HEK293 (cell line): ENCODE data around the gene DENND4B.
A peak's percentile ranks its signal among the peaks of the same experiment; 100 is the strongest.

Experiments
- CTCF ChIA-PET: fragments of 350-600 bp; formaldehyde crosslinking; extraction: SDS; loops from one replicate; lab custom pipeline; 2021; ENCODE audit warnings: antibody characterized with exemption; lab: Yijun Ruan, JAX
- POLR2A ChIA-PET: fragments of 300-600 bp; formaldehyde crosslinking; extraction: SDS; loops from one replicate; lab custom pipeline; 2020; ENCODE audit warnings: antibody characterized with exemption, inconsistent platforms; lab: Yijun Ruan, JAX
- H3K27ac ChIP-seq: fragments of 200-500 bp; sonication (Bioruptor generic); 2 replicates; pipeline ENCODE4 v1.5.1; 2014; ENCODE audit warnings: low read depth, low read length, control low read depth, inconsistent platforms; ENCODE audit errors: extremely low read depth
- H3K36me3 ChIP-seq, 2 experiments: fragments of 200-500 bp in 1 of 2; sonication (Bioruptor generic) in 1 of 2; 1 replicate in 1 of 2; 2 replicates in 1 of 2; pipeline ENCODE4 v1.5.1; 2014 to 2017; ENCODE audit warnings: inconsistent platforms in 2 of 2, low read length in 2 of 2; ENCODE audit not compliant: control insufficient read depth in 2 of 2, insufficient read depth in 1 of 2
- H3K4me1 ChIP-seq: fragments of 200-500 bp; sonication (Bioruptor generic); 2 replicates; pipeline ENCODE4 v1.5.1; 2014; ENCODE audit warnings: mild to moderate bottlenecking, low read length, inconsistent platforms; ENCODE audit not compliant: control insufficient read depth, insufficient read depth
- H3K4me3 ChIP-seq: 2 replicates; pipeline ENCODE4 v1.5.1; 2011; ENCODE audit warnings: low read depth, mild to moderate bottlenecking, control low read depth, low read length, moderate library complexity
- H3K9me3 ChIP-seq: fragments of 200-500 bp; sonication (Bioruptor generic); 2 replicates; pipeline ENCODE4 v1.5.1; 2014; ENCODE audit warnings: low read depth, low read length, inconsistent platforms; ENCODE audit not compliant: control insufficient read depth, insufficient read depth
- GLI4 ChIP-seq: fragments of 450-650 bp; formaldehyde crosslinking; IDR thresholded peaks from 2 replicates; pipeline ENCODE4 v1.5.1; 2016; ENCODE audit warnings: missing biosample characterization, missing genetic modification characterization
- GLIS2 ChIP-seq: fragments of 450-650 bp; formaldehyde crosslinking; IDR thresholded peaks from 2 replicates; pipeline ENCODE4 v1.5.1; 2016; ENCODE audit warnings: missing biosample characterization, missing genetic modification characterization
- KLF10 ChIP-seq: fragments of 450-650 bp; IDR thresholded peaks from 2 replicates; pipeline ENCODE4 v1.5.1; 2018; ENCODE audit warnings: missing biosample characterization, mild to moderate bottlenecking, missing genetic modification characterization
- KLF7 ChIP-seq: fragments of 450-650 bp; formaldehyde crosslinking; IDR thresholded peaks from 2 replicates; pipeline ENCODE4 v1.5.1; 2016; ENCODE audit warnings: missing biosample characterization, missing genetic modification characterization, borderline replicate concordance
- PRDM10 ChIP-seq: fragments of 450-650 bp; formaldehyde crosslinking; IDR thresholded peaks from 2 replicates; pipeline ENCODE4 v1.5.1; 2016; ENCODE audit warnings: missing biosample characterization, missing genetic modification characterization
- REST ChIP-seq: fragments of 450-650 bp; formaldehyde crosslinking; IDR thresholded peaks from 2 replicates; pipeline ENCODE4 v1.5.1; 2016; ENCODE audit warnings: missing biosample characterization, missing genetic modification characterization
- SALL2 ChIP-seq: fragments of 450-650 bp; formaldehyde crosslinking; IDR thresholded peaks from 2 replicates; pipeline ENCODE4 v1.5.0; 2017; ENCODE audit warnings: missing biosample characterization, mild to moderate bottlenecking, missing genetic modification characterization, borderline replicate concordance
- ZNF16 ChIP-seq: fragments of 450-650 bp; formaldehyde crosslinking; IDR thresholded peaks from 2 replicates; pipeline ENCODE4 v1.5.1; 2016; ENCODE audit warnings: low read depth, missing biosample characterization, missing genetic modification characterization
- ZNF211 ChIP-seq: fragments of 450-650 bp; formaldehyde crosslinking; IDR thresholded peaks from 2 replicates; pipeline ENCODE4 v1.5.1; 2016; ENCODE audit warnings: low read depth, missing biosample characterization, missing genetic modification characterization
- ZNF26 ChIP-seq: fragments of 450-650 bp; formaldehyde crosslinking; IDR thresholded peaks from 2 replicates; pipeline ENCODE4 v1.5.1; 2016; ENCODE audit warnings: missing biosample characterization, missing genetic modification characterization
- ZNF394 ChIP-seq: fragments of 450-650 bp; formaldehyde crosslinking; IDR thresholded peaks from 2 replicates; pipeline ENCODE4 v1.5.1; 2016; ENCODE audit warnings: missing biosample characterization, missing genetic modification characterization, mild to moderate bottlenecking, moderate library complexity, borderline replicate concordance
- ZNF423 ChIP-seq: fragments of 450-650 bp; formaldehyde crosslinking; IDR thresholded peaks from 2 replicates; pipeline ENCODE4 v1.5.1; 2016; ENCODE audit warnings: missing biosample characterization, missing genetic modification characterization
- ZNF548 ChIP-seq: fragments of 450-650 bp; formaldehyde crosslinking; IDR thresholded peaks from 2 replicates; pipeline ENCODE4 v1.5.1; 2016; ENCODE audit warnings: missing biosample characterization, missing genetic modification characterization
- ZNF560 ChIP-seq: fragments of 450-650 bp; formaldehyde crosslinking; IDR thresholded peaks from 2 replicates; pipeline ENCODE4 v1.5.1; 2017; ENCODE audit warnings: missing biosample characterization, missing genetic modification characterization, borderline replicate concordance
- ZNF660 ChIP-seq: fragments of 450-650 bp; IDR thresholded peaks from 2 replicates; pipeline ENCODE4 v1.5.1; 2018; ENCODE audit warnings: missing biosample characterization, mild to moderate bottlenecking, missing genetic modification characterization
- TF ChIP-seq, protein P1 (sequence below): fragments of 450-650 bp; formaldehyde crosslinking; IDR thresholded peaks from 2 replicates; pipeline ENCODE4 v1.5.1; 2017; ENCODE audit warnings: missing biosample characterization, missing genetic modification characterization
- TF ChIP-seq, protein P2 (sequence below): fragments of 450-650 bp; formaldehyde crosslinking; IDR thresholded peaks from 2 replicates; pipeline ENCODE4 v1.5.1; 2016; ENCODE audit warnings: missing biosample characterization, missing genetic modification characterization, borderline replicate concordance

The DENND4B gene

GRCh38 chr1:153957744-153958110, 11.2 kb upstream of the DENND4B start (continued):
- TF ChIP-seq KLF10 (no peak), ZNF211 (tag by site-specific recombination) (no peak), PRDM10 (tag by site-specific recombination) (peak; percentile 80; the same call in 1 of the 2 replicates)

GRCh38 chr1:153956997-153957715, 10.6 kb upstream of the DENND4B start:
- peak overlapping the region; percentile 89 for H3K4me3 ChIP-seq
- CTCF ChIA-PET: interaction anchor here (0.6 to 1.7 kb wide), 5 partner anchors 10 to 795 kb away, joined by 3 to 6 read pairs (median 4); partner anchors contain the start of genes DENND4B and RAB13
- TF ChIP-seq ZNF548: no peak
- TF ChIP-seq, protein P1, sequence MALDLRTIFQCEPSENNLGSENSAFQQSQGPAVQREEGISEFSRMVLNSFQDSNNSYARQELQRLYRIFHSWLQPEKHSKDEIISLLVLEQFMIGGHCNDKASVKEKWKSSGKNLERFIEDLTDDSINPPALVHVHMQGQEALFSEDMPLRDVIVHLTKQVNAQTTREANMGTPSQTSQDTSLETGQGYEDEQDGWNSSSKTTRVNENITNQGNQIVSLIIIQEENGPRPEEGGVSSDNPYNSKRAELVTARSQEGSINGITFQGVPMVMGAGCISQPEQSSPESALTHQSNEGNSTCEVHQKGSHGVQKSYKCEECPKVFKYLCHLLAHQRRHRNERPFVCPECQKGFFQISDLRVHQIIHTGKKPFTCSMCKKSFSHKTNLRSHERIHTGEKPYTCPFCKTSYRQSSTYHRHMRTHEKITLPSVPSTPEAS (tag by site-specific recombination): peak; percentile 60
- peak overlapping the region; percentile 90; the same call in 1 of the 2 replicates for H3K27ac ChIP-seq
- H3K36me3 ChIP-seq: peaks cover under 1 to 63% of the 10 kb centered on the region in 2 experiments; a peak in 2 of 3 replicates
- no peaks in the 10 kb centered on the region for H3K9me3 ChIP-seq
- POLR2A ChIA-PET: interaction anchor here (1.3 to 1.8 kb wide), 2 partner anchors 11 kb away, joined by 4 to 7 read pairs; partner anchors contain the start of genes CREB3L4 and DENND4B
- peaks cover 8% of the 10 kb centered on the region; the same call in 1 of the 2 replicates for H3K4me1 ChIP-seq

DNA sequence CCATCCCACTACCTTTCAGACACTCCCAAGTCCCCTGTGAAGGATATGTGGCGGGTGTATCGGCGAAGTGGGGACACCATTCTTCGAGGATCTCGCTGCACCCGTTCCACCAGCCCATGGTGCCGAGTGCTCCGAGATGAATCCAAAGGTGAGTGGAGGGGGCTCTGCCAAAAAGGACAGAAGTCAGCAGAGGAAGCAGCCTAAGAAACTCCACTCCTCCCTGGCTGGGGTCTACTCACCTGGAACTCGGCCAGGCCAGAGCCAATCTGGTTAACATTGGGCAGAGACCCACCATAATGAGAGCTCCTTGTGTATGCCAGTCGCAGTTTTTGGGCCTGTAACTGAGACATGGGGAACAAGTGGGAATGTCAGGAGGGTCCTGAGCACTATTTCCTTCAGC, 8.3 kb upstream of the DENND4B start:
- no peaks in the 10 kb centered on the region for H3K9me3 ChIP-seq
- no peak overlapping the region for H3K27ac ChIP-seq
- CTCF ChIA-PET: interaction anchor here (0.7 kb wide), 1 partner anchor 20 kb away, joined by 3 read pairs; no protein-coding TSS in a partner anchor
- POLR2A ChIA-PET: interaction anchor here (1.0 kb wide), 1 partner anchor 8 kb away, joined by 5 read pairs; the partner anchor contains the start of gene SLC39A1
- H3K36me3 ChIP-seq: peaks cover 16 to 63% of the 10 kb centered on the region in 2 experiments; a peak in 2 of 3 replicates
- H3K4me1 ChIP-seq: peaks cover 8% of the 10 kb centered on the region; the same call in 1 of the 2 replicates
- H3K4me3 ChIP-seq: no peak overlapping the region
- no peak for TF ChIP-seq GLIS2
- no peak for TF ChIP-seq SALL2 (tag by site-specific recombination)
- TF ChIP-seq ZNF660 (tag by site-specific recombination): no peak
- no peak for TF ChIP-seq REST (tag by site-specific recombination)
- TF ChIP-seq ZNF560 (tag by site-specific recombination): no peak
- no peak for TF ChIP-seq ZNF16 (tag by site-specific recombination)
- TF ChIP-seq KLF7: no peak
- no peak for TF ChIP-seq ZNF548
- no peak for TF ChIP-seq ZNF423 (tag by site-specific recombination)
- TF ChIP-seq ZNF394 (tag by site-specific recombination): no peak
- no peak for TF ChIP-seq GLI4 (tag by site-specific recombination)
- TF ChIP-seq, protein P2, sequence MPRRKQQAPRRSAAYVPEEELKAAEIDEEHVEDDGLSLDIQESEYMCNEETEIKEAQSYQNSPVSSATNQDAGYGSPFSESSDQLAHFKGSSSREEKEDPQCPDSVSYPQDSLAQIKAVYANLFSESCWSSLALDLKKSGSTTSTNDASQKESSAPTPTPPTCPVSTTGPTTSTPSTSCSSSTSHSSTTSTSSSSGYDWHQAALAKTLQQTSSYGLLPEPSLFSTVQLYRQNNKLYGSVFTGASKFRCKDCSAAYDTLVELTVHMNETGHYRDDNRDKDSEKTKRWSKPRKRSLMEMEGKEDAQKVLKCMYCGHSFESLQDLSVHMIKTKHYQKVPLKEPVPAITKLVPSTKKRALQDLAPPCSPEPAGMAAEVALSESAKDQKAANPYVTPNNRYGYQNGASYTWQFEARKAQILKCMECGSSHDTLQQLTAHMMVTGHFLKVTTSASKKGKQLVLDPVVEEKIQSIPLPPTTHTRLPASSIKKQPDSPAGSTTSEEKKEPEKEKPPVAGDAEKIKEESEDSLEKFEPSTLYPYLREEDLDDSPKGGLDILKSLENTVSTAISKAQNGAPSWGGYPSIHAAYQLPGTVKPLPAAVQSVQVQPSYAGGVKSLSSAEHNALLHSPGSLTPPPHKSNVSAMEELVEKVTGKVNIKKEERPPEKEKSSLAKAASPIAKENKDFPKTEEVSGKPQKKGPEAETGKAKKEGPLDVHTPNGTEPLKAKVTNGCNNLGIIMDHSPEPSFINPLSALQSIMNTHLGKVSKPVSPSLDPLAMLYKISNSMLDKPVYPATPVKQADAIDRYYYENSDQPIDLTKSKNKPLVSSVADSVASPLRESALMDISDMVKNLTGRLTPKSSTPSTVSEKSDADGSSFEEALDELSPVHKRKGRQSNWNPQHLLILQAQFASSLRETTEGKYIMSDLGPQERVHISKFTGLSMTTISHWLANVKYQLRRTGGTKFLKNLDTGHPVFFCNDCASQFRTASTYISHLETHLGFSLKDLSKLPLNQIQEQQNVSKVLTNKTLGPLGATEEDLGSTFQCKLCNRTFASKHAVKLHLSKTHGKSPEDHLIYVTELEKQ (tag by site-specific recombination): no peak
- TF ChIP-seq ZNF26: no peak
